HepG2 (cell line): ENCODE data around the gene GRK6. TPM values are rescaled to one million over a fixed set of nuclear protein-coding genes. Genes with fewer than 3 reads are reported as not detected.

Experiments used
- ATAC-seq: fragments of 200-7000 bp; cut with Tn5 transposase; 3 replicates; pipeline ENCODE4 v1.9.1; 2020; ENCODE audit warnings: mild to moderate bottlenecking, moderate library complexity
- BruUV-seq: library from RNA; stranded (reverse); fragments of 400-500 nt; replicated peaks from 2 replicates; lab custom pipeline; 2021; lab: Mats Ljungman, UMichigan
- CTCF ChIA-PET: fragments of 300-600 bp; formaldehyde crosslinking; extraction: SDS; loops from one replicate; lab custom pipeline; 2021; ENCODE audit warnings: low total read pairs, inconsistent platforms, low intra/inter-chr PET ratio; lab: Yijun Ruan, JAX
- POLR2A ChIA-PET: fragments of 350-600 bp; sonication (Branson Sonifier 250); formaldehyde crosslinking; loops from one replicate; lab custom pipeline; 2020; ENCODE audit warnings: antibody characterized with exemption, inconsistent platforms; lab: Yijun Ruan, JAX
- DNase-seq: peaks from one replicate; pipeline ENCODE4 v3.0.0-alpha.2; 2015; ENCODE audit warnings: low spot score
- FAIRE-seq: peaks from 3 replicates; lab custom pipeline; 2011; peaks lifted over from hg19 to GRCh38; lab: Jason Lieb, UNC
- H2AFZ ChIP-seq: one replicate; pipeline ENCODE4 v1.6.1; 2011; ENCODE audit warnings: low read length, inconsistent platforms
- H3K27ac ChIP-seq: fragments of 300-600 bp; 3 replicates; pipeline ENCODE4 v1.8.0; 2011; ENCODE audit warnings: mixed run types, mild to moderate bottlenecking, mixed read lengths, low read length, inconsistent platforms; ENCODE audit not compliant: insufficient read depth; ENCODE audit errors: extremely low read length
- H3K27me3 ChIP-seq, 2 experiments: fragments of 200-600 bp in 1 of 2; 2 replicates in 1 of 2; 3 replicates in 1 of 2; pipeline versions ENCODE4 v1.6.0 to v1.8.0; 2011; ENCODE audit warnings: low read length in 2 of 2, mild to moderate bottlenecking in 2 of 2, moderate library complexity in 2 of 2, inconsistent platforms in 1 of 2; ENCODE audit not compliant: insufficient read depth in 2 of 2, control insufficient read depth in 1 of 2
- H3K36me3 ChIP-seq, 2 experiments: fragments of 200-600 bp in 1 of 2; replicated peaks in 1 of 2; 2 replicates in 1 of 2; 3 replicates in 1 of 2; pipeline versions ENCODE4 v1.5.1 to v1.8.0; 2011; ENCODE audit warnings: low read length in 2 of 2, inconsistent platforms in 1 of 2; ENCODE audit not compliant: insufficient read depth in 2 of 2, control insufficient read depth in 1 of 2
- H3K4me1 ChIP-seq: 2 replicates; pipeline ENCODE4 v1.5.1; 2012; ENCODE audit warnings: low read length, inconsistent platforms; ENCODE audit not compliant: insufficient read depth
- H3K4me2 ChIP-seq: 2 replicates; pipeline ENCODE4 v1.6.0; 2011; ENCODE audit warnings: low read depth, low read length, inconsistent platforms
- H3K4me3 ChIP-seq, 3 experiments: fragments of 200-600 bp in 1 of 3; sonication (generic), shearing (Covaris generic) in 1 of 3; replicated peaks in 1 of 3; 2 replicates each; pipeline ENCODE4 v1.5.1; 2011 to 2016; ENCODE audit warnings: low read length in 3 of 3, inconsistent platforms in 2 of 3, low read depth in 2 of 3, mild to moderate bottlenecking in 2 of 3, control low read depth in 1 of 3, mixed read lengths in 1 of 3; ENCODE audit not compliant: insufficient read depth in 1 of 3
- H3K79me2 ChIP-seq: one replicate; pipeline ENCODE4 v1.6.1; 2011; ENCODE audit warnings: low read length, inconsistent platforms; ENCODE audit not compliant: insufficient read depth
- H3K9ac ChIP-seq: 2 replicates; pipeline ENCODE4 v1.6.0; 2011; ENCODE audit warnings: mild to moderate bottlenecking, low read depth, low read length, inconsistent platforms; ENCODE audit not compliant: insufficient read depth
- H3K9me3 ChIP-seq: 2 replicates; pipeline ENCODE4 v1.5.1; 2012; ENCODE audit warnings: mild to moderate bottlenecking, low read length
- H4K20me1 ChIP-seq: 2 replicates; pipeline ENCODE4 v1.6.0; 2011; ENCODE audit warnings: inconsistent platforms, mild to moderate bottlenecking, low read length, moderate library complexity; ENCODE audit not compliant: insufficient read depth
- AGO2 ChIP-seq: fragments of 200-400 bp; formaldehyde crosslinking; optimal IDR thresholded peaks from 2 replicates; pipeline ENCODE3; 2017; ENCODE audit warnings: mild to moderate bottlenecking, low read depth, low read length, moderate library complexity
- ASH2L ChIP-seq: fragments of 300-600, 200-600 bp; sonication (generic); IDR thresholded peaks from 2 replicates; pipeline ENCODE4 v1.7.0; 2017; ENCODE audit warnings: low read depth, mild to moderate bottlenecking, moderate library complexity, mixed read lengths, low read length; ENCODE audit not compliant: insufficient read length
- CSRNP1 ChIP-seq: sonication (generic); formaldehyde crosslinking; IDR thresholded peaks from 2 replicates; pipeline ENCODE4 v1.8.1; 2023; ENCODE audit warnings: mild to moderate bottlenecking, missing genetic modification reagents
- MAZ ChIP-seq, 2 experiments: sonication (generic) in 1 of 2; formaldehyde crosslinking in 1 of 2; IDR thresholded peaks; 2 replicates each; pipeline versions ENCODE4 v1.5.0 to v1.6.1; 2012 to 2020; ENCODE audit warnings: low read depth in 2 of 2, mild to moderate bottlenecking in 2 of 2, borderline replicate concordance in 1 of 2, improper control_type of control experiment in 1 of 2, low read length in 1 of 2, missing genetic modification reagents in 1 of 2, moderate library complexity in 1 of 2
- TAF15 ChIP-seq: fragments of 200-400 bp; formaldehyde crosslinking; IDR thresholded peaks from one replicate; pipeline ENCODE4 v1.6.1; 2018; ENCODE audit warnings: mild to moderate bottlenecking, low read depth, low read length; ENCODE audit not compliant: poor library complexity, severe bottlenecking
- TRIM24 ChIP-seq: sonication (generic); formaldehyde crosslinking; IDR thresholded peaks from 2 replicates; pipeline ENCODE4 v1.8.0; 2022; ENCODE audit warnings: mild to moderate bottlenecking, missing genetic modification reagents
- YEATS4 ChIP-seq: sonication (generic); formaldehyde crosslinking; IDR thresholded peaks from 2 replicates; pipeline ENCODE4 v1.4.0; 2020; ENCODE audit warnings: missing genetic modification reagents, borderline replicate concordance
- ZNF160 ChIP-seq: sonication (generic); formaldehyde crosslinking; IDR thresholded peaks from 2 replicates; pipeline ENCODE4 v1.8.0; 2022; ENCODE audit warnings: mild to moderate bottlenecking, inconsistent platforms, missing genetic modification reagents
- ZNF225 ChIP-seq: sonication (generic); formaldehyde crosslinking; IDR thresholded peaks from 2 replicates; pipeline ENCODE4 v1.4.0; 2020; ENCODE audit warnings: mild to moderate bottlenecking, missing genetic modification reagents
- ZNF777 ChIP-seq: sonication (generic); formaldehyde crosslinking; IDR thresholded peaks from 2 replicates; pipeline ENCODE4 v1.4.0; 2020; ENCODE audit warnings: missing genetic modification reagents
- ZNF839 ChIP-seq: sonication (generic); formaldehyde crosslinking; IDR thresholded peaks from 2 replicates; pipeline ENCODE4 v1.4.0; 2020; ENCODE audit warnings: missing genetic modification reagents, mild to moderate bottlenecking, borderline replicate concordance
- WGBS: methylation state at CpG from one replicate; pipeline ENCODE4 v1.1.6; 2017; ENCODE audit warnings: low lambda C conversion rate; 5-methylcytosine and 5-hydroxymethylcytosine counted together
- in situ Hi-C: cut with HindIII; loops from 2 replicates; pipeline ENCODE4 v1.10.0; 2017; ENCODE audit warnings: low pct_unique_long_range_greater_than_20kb; ENCODE audit not compliant: extremely low pct_ligation_motif_present
- intact Hi-C: fragments of 100-400 bp; cut with micrococcal nuclease; formaldehyde crosslinking; loops from one replicate; pipeline ENCODE4 v1.10.0; 2022; ENCODE audit not compliant: unreplicated experiment
- polyA plus RNA-seq, 8 experiments: library from polyadenylated mRNA; depleted of rRNA in 3 of 8; stranded (reverse) in 7 of 8; unstranded in 1 of 8; fragments of >200 nt; fragmentation: Illumina TruSeq in 4 of 8; extraction: Trizol in 4 of 8; gene quantifications; 2 replicates each; pipeline versions ENCODE4 v1.2.1 to v1.2.3, GENCODE V29; 2011 to 2016; ENCODE audit warnings: low read depth in 4 of 8, missing spikeins in 1 of 8, mixed read lengths in 1 of 8; ENCODE audit not compliant: insufficient read depth in 1 of 8
- total RNA-seq, 5 experiments: library from RNA; depleted of rRNA; stranded (reverse); fragments of >200 nt; fragmentation: Illumina TruSeq; extraction: Trizol; gene quantifications; 2 replicates each; pipeline ENCODE4 v1.2.3, GENCODE V29; 2016; ENCODE audit warnings: low read depth in 1 of 5
- TF ChIP-seq, protein P1 (sequence below): sonication (generic); formaldehyde crosslinking; IDR thresholded peaks from 2 replicates; pipeline ENCODE4 v1.4.0; 2020; ENCODE audit warnings: missing genetic modification reagents

GRK6 gene
- total and polyA plus RNA-seq, 2 of the 13 experiments (the other 11 are each of a cell fraction or from before 2014, with no cell fraction given): 13.2 to 19.9 TPM

GRCh38 chr5:177427211-177427822, 841 bp downstream of the GRK6 start (continued):
- TF ChIP-seq MAZ (IDR thresholded peaks at IDR 0.05; ENCODE audit: borderline replicate concordance, low read depth, low read length): no peak
- TF ChIP-seq MAZ (CRISPR knock-in tag; IDR thresholded peaks at IDR 0.05; ENCODE audit: low read depth): 0 out of 2 replicates have a peak, but pooled peaks have one; percentile 32

GRCh38 chr5:177427919-177428573, 1.6 kb downstream of the GRK6 start:
- DNase-seq (no peak), ATAC-seq (no peak), FAIRE-seq (no peak)
- no TSS peak for BruUV-seq
- ChIA-PET POLR2A (interaction anchor here (1.1 to 2.4 kb wide), 5 partner anchors 16 to 45 kb away, joined by 3 to 19 read pairs (median 4); no protein-coding TSS in a partner anchor), CTCF (no interaction called here)
- in situ Hi-C loops: no loop called here
- WGBS: 97% methylated on average over 4 of the region's 11 CpGs
- Histone ChIP-seq H2AFZ (no peak overlapping the region), H3K4me2 (peak overlapping the region; percentile 95), H3K9ac (peak overlapping the region; percentile 96; the same call in 1 of the 2 replicates), H3K27me3 (peaks cover 0 to 9% of the 10 kb centered on the region in 2 experiments; a peak in 1 of 5 replicates), H3K79me2 (peaks cover 14% of the 10 kb centered on the region), H3K27ac (no peak overlapping the region), H4K20me1 (no peaks in the 10 kb centered on the region), H3K9me3 (no peaks in the 10 kb centered on the region), H3K4me3 (peak overlapping the region; percentile 69 to 87 (median 76); a peak in 4 of 6 replicates), H3K4me1 (peaks cover 43% of the 10 kb centered on the region), H3K36me3 (peaks cover 6 to 14% of the 10 kb centered on the region in 2 experiments; a peak in 3 of 5 replicates)
- no peak for TF ChIP-seq ASH2L
- TF ChIP-seq, protein P1, sequence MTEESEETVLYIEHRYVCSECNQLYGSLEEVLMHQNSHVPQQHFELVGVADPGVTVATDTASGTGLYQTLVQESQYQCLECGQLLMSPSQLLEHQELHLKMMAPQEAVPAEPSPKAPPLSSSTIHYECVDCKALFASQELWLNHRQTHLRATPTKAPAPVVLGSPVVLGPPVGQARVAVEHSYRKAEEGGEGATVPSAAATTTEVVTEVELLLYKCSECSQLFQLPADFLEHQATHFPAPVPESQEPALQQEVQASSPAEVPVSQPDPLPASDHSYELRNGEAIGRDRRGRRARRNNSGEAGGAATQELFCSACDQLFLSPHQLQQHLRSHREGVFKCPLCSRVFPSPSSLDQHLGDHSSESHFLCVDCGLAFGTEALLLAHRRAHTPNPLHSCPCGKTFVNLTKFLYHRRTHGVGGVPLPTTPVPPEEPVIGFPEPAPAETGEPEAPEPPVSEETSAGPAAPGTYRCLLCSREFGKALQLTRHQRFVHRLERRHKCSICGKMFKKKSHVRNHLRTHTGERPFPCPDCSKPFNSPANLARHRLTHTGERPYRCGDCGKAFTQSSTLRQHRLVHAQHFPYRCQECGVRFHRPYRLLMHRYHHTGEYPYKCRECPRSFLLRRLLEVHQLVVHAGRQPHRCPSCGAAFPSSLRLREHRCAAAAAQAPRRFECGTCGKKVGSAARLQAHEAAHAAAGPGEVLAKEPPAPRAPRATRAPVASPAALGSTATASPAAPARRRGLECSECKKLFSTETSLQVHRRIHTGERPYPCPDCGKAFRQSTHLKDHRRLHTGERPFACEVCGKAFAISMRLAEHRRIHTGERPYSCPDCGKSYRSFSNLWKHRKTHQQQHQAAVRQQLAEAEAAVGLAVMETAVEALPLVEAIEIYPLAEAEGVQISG (CRISPR knock-in tag): 0 out of 2 replicates have a peak, but pooled peaks have one; percentile 7
- peak; percentile 39; the same call in 1 of the 2 replicates for TF ChIP-seq CSRNP1 (CRISPR knock-in tag)
- no peak for TF ChIP-seq ZNF777
- peak; percentile 38; the same call in 1 of the 2 replicates for TF ChIP-seq ZNF839 (CRISPR knock-in tag)
- no peak for TF ChIP-seq YEATS4 (CRISPR knock-in tag)
- TF ChIP-seq TAF15: no peak
- peak; percentile 80 for TF ChIP-seq AGO2
- no peak for TF ChIP-seq TRIM24 (CRISPR knock-in tag)
- 0 out of 2 replicates have a peak, but pooled peaks have one; percentile 47 for TF ChIP-seq ZNF225
- TF ChIP-seq ZNF160 (CRISPR knock-in tag): no peak
- intact Hi-C loops: no loop called here
